Measurements from ENCODE around the gene ECSIT.
"Not testable (repeated sequence)": the region's sequence is repeated elsewhere in the genome, so short reads cannot be mapped to it uniquely, and the experiment has no call there.

The ECSIT gene

GRCh38 chr19:11478167-11479089 is 50.5 kb downstream of the ECSIT start:
- DNase-seq (ENCODE audit: low read depth in 1 of 2, low spot score in 1 of 2) = no peak

GRCh38 chr19:11475861-11476260 is 53.1 kb downstream of the ECSIT start:
- DNase-seq (ENCODE audit: low read depth in 1 of 2, low spot score in 1 of 2) = no peak

GRCh38 chr19:11475343-11475742 is 53.6 kb downstream of the ECSIT start:
- DNase-seq (ENCODE audit: low read depth in 1 of 2, low spot score in 1 of 2) = not testable (repeated sequence)

- DNase-seq (ENCODE audit: low read depth in 1 of 2, low spot score in 1 of 2) = no peak
These were observed 55.2 kb downstream of the ECSIT start for GRCh38 chr19:11473725-11474124.

- DNase-seq (ENCODE audit: low read depth in 1 of 2, low spot score in 1 of 2) = not testable (repeated sequence)
These were observed 60.6 kb downstream of the ECSIT start for GRCh38 chr19:11468266-11468845.

- DNase-seq (ENCODE audit: low read depth in 1 of 2, low spot score in 1 of 2) = no peak
These were observed 63.3 kb downstream of the ECSIT start for GRCh38 chr19:11465600-11465999.

- no peak for DNase-seq (ENCODE audit: low read depth in 1 of 2, low spot score in 1 of 2)
These were observed 64.3 kb downstream of the ECSIT start for GRCh38 chr19:11464333-11465265.

- no peak for DNase-seq (ENCODE audit: low read depth in 1 of 2, low spot score in 1 of 2)
These were observed 65.5 kb downstream of the ECSIT start for GRCh38 chr19:11463391-11463790.

- no peak for DNase-seq (ENCODE audit: low read depth in 1 of 2, low spot score in 1 of 2)
These were observed 67.5 kb downstream of the ECSIT start for GRCh38 chr19:11461453-11461852.

- no peak for DNase-seq (ENCODE audit: low read depth in 1 of 2, low spot score in 1 of 2)
These were observed 68.7 kb downstream of the ECSIT start for GRCh38 chr19:11460207-11460606.

- not testable (repeated sequence) for DNase-seq (ENCODE audit: low read depth in 1 of 2, low spot score in 1 of 2)
These were observed 70.0 kb downstream of the ECSIT start for GRCh38 chr19:11458912-11459311.

GRCh38 chr19:11458236-11458900 is 70.6 kb downstream of the ECSIT start:
- DNase-seq (ENCODE audit: low read depth in 1 of 2, low spot score in 1 of 2) = no peak

GRCh38 chr19:11457831-11458230 is 71.1 kb downstream of the ECSIT start:
- DNase-seq (ENCODE audit: low read depth in 1 of 2, low spot score in 1 of 2) = no peak

- no peak for DNase-seq (ENCODE audit: low read depth in 1 of 2, low spot score in 1 of 2)
These were observed 71.8 kb downstream of the ECSIT start for GRCh38 chr19:11457115-11457514.

GRCh38 chr19:11456659-11457058 is 72.3 kb downstream of the ECSIT start:
- DNase-seq (ENCODE audit: low read depth in 1 of 2, low spot score in 1 of 2) = no peak

Data from activated CD4-positive, alpha-beta T cell treated with anti-CD3 and anti-CD28 coated beads, Interleukin-2, amount 50 U/mL, for 24 hours (primary cell).